ENCODE results near the gene CRACR2B.

DNA sequence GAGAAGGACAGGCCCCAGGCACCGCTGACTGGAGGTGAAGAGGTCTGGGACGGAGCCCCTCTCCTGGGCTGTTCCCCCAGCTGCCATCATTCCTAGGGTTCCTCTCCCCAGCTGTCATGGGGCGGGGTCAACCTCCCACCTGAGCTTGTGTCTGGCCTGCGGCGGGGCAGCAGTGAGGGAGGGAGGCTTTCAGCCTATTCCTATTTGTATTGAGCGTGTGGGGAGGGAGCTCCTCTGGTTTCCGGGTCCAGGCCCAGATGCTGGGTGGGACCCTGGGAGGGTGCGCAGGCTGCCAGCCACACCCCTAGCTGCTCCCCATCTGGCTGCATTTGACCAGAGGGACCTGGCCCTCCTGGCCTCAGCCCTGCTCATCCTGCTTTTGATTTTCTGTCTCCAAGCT is 28.7 kb downstream of the CRACR2B start:
- TF ChIP-seq, protein P1, sequence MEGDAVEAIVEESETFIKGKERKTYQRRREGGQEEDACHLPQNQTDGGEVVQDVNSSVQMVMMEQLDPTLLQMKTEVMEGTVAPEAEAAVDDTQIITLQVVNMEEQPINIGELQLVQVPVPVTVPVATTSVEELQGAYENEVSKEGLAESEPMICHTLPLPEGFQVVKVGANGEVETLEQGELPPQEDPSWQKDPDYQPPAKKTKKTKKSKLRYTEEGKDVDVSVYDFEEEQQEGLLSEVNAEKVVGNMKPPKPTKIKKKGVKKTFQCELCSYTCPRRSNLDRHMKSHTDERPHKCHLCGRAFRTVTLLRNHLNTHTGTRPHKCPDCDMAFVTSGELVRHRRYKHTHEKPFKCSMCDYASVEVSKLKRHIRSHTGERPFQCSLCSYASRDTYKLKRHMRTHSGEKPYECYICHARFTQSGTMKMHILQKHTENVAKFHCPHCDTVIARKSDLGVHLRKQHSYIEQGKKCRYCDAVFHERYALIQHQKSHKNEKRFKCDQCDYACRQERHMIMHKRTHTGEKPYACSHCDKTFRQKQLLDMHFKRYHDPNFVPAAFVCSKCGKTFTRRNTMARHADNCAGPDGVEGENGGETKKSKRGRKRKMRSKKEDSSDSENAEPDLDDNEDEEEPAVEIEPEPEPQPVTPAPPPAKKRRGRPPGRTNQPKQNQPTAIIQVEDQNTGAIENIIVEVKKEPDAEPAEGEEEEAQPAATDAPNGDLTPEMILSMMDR (IDR thresholded peaks at IDR 0.05), result no peak
- TF ChIP-seq POLR2AphosphoS5 (IDR thresholded peaks at IDR 0.05), result no peak

All from prostate gland (tissue), 2 donors.